Uterus (tissue), 2 donors: Measurements from ENCODE around the gene TRIM45.

Source experiments
- POLR2A ChIP-seq, 2 donors: fragments of 450-650 bp; IDR thresholded peaks; one replicate each; pipeline ENCODE4 v1.6.1; 2016; ENCODE audit warnings: antibody characterized with exemption in 2 of 2, mild to moderate bottlenecking in 1 of 2, moderate library complexity in 1 of 2
- TF ChIP-seq, protein P1 (sequence below), 4 experiments: fragments of 200-600 bp in 2 of 4; fragments of 450-650 bp in 2 of 4; sonication (generic) in 2 of 4; IDR thresholded peaks; one replicate each; pipeline ENCODE4 v1.5.1; 2016 to 2019; ENCODE audit warnings: antibody characterized with exemption in 4 of 4, mild to moderate bottlenecking in 2 of 4, moderate library complexity in 1 of 4

DNA sequence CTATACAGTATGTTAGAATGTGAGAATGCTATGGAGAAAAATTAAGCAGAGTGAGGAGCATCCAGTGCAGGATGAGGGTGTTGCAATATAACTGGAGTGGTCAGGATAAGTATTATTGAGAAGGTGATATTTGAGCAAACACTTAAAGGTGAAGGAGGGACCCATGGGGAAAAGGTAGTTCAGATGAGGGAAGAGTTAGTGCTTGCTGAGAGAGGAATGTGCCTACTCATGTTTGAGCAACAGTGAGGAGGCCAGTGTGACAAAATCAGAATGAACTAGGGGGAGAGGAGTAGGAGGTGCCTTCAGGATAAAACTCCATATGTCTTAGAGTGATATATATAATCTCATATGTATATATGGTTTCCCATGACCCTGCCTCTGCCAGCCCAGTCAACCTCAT, 6.2 kb upstream of the TRIM45 start:
- TF ChIP-seq, protein P1, sequence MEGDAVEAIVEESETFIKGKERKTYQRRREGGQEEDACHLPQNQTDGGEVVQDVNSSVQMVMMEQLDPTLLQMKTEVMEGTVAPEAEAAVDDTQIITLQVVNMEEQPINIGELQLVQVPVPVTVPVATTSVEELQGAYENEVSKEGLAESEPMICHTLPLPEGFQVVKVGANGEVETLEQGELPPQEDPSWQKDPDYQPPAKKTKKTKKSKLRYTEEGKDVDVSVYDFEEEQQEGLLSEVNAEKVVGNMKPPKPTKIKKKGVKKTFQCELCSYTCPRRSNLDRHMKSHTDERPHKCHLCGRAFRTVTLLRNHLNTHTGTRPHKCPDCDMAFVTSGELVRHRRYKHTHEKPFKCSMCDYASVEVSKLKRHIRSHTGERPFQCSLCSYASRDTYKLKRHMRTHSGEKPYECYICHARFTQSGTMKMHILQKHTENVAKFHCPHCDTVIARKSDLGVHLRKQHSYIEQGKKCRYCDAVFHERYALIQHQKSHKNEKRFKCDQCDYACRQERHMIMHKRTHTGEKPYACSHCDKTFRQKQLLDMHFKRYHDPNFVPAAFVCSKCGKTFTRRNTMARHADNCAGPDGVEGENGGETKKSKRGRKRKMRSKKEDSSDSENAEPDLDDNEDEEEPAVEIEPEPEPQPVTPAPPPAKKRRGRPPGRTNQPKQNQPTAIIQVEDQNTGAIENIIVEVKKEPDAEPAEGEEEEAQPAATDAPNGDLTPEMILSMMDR (IDR thresholded peaks at IDR 0.05), result no peak
- TF ChIP-seq POLR2A (IDR thresholded peaks at IDR 0.05), result no peak
